AG04450 (cell line): ENCODE data around the gene EEF1AKMT4. TPM values are rescaled to one million over a fixed set of nuclear protein-coding genes. Genes with fewer than 3 reads are reported as not detected.

Source experiments
- CTCF ChIA-PET: fragments of 300-600, 350-600 bp; formaldehyde crosslinking; extraction: SDS; loops from one replicate; lab custom pipeline; 2022; ENCODE audit warnings: antibody characterized with exemption, inconsistent platforms; lab: Charles Lee
- POLR2A ChIA-PET: fragments of 350-600 bp; formaldehyde crosslinking; extraction: SDS; loops from one replicate; lab custom pipeline; 2021; ENCODE audit warnings: antibody characterized with exemption, inconsistent platforms; lab: Yijun Ruan, JAX
- DNase-seq: peaks from one replicate; pipeline ENCODE4 v3.0.0-alpha.2; 2011; ENCODE audit warnings: low read depth, low spot score
- H3K27ac ChIP-seq: one replicate; pipeline ENCODE4 v1.5.1; 2012; ENCODE audit warnings: low read depth, low read length, control low read depth
- H3K27me3 ChIP-seq: one replicate; pipeline ENCODE4 v1.6.0; 2012; ENCODE audit warnings: low read length; ENCODE audit not compliant: control insufficient read depth, insufficient read depth
- H3K4me3 ChIP-seq: 2 replicates; pipeline ENCODE4 v1.5.1; 2011; ENCODE audit warnings: mild to moderate bottlenecking, low read depth, low read length, control low read depth
- H3K9me3 ChIP-seq: 2 replicates; pipeline ENCODE4 v1.5.1; 2012; ENCODE audit warnings: low read length; ENCODE audit not compliant: control insufficient read depth, insufficient read depth
- polyA plus RNA-seq: library from polyadenylated mRNA; depleted of rRNA; stranded (reverse); fragments of >200 nt; gene quantifications from 2 replicates; pipeline ENCODE4 v1.2.3, GENCODE V29; 2011
- TF ChIP-seq, protein P1 (sequence below): IDR thresholded peaks from 2 replicates; pipeline ENCODE4 v1.5.1; 2011; ENCODE audit warnings: low read depth, low read length, control low read depth, inconsistent platforms

Gene EEF1AKMT4
- polyA plus RNA-seq, 1 experiment: 3.2 TPM

DNA sequence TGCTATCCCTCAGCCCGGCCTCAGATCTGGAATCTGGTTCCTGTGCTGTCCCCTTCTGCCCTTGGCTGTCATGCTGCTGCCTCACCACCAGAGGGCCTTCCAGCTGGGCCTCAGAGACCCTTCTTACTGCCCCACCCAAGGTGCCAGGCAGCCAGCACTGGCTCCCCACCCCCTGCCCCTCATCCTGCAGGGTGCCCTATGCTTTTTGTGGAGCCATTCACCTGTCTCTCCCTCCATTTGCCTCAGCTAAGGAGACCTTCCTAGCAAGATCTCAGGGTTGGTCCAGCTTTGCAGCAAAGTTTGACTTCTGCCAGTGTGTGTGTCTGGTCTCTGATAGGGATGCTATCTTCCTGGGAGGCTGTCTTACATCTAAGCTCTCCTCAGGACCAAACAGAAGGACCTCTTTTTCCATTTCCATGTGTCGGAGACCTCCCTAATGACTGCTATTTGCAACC is 22.0 kb upstream of the EEF1AKMT4 start:
- ChIA-PET CTCF (interaction anchor here (0.6 to 3.2 kb wide), 24 partner anchors 10 to 338 kb away, joined by 3 to 20 read pairs (median 4); partner anchors contain the start of genes ABCF3, EEF1AKMT4 and EIF2B5), POLR2A (no interaction called here)
- Histone ChIP-seq H3K9me3 (no peaks in the 10 kb centered on the region; the same call in 1 of the 2 replicates), H3K27ac (no peak overlapping the region), H3K4me3 (no peak overlapping the region), H3K27me3 (peaks cover 43% of the 10 kb centered on the region)
- TF ChIP-seq, protein P1, sequence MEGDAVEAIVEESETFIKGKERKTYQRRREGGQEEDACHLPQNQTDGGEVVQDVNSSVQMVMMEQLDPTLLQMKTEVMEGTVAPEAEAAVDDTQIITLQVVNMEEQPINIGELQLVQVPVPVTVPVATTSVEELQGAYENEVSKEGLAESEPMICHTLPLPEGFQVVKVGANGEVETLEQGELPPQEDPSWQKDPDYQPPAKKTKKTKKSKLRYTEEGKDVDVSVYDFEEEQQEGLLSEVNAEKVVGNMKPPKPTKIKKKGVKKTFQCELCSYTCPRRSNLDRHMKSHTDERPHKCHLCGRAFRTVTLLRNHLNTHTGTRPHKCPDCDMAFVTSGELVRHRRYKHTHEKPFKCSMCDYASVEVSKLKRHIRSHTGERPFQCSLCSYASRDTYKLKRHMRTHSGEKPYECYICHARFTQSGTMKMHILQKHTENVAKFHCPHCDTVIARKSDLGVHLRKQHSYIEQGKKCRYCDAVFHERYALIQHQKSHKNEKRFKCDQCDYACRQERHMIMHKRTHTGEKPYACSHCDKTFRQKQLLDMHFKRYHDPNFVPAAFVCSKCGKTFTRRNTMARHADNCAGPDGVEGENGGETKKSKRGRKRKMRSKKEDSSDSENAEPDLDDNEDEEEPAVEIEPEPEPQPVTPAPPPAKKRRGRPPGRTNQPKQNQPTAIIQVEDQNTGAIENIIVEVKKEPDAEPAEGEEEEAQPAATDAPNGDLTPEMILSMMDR: peak; percentile 80
- DNase-seq: no peak

DNA sequence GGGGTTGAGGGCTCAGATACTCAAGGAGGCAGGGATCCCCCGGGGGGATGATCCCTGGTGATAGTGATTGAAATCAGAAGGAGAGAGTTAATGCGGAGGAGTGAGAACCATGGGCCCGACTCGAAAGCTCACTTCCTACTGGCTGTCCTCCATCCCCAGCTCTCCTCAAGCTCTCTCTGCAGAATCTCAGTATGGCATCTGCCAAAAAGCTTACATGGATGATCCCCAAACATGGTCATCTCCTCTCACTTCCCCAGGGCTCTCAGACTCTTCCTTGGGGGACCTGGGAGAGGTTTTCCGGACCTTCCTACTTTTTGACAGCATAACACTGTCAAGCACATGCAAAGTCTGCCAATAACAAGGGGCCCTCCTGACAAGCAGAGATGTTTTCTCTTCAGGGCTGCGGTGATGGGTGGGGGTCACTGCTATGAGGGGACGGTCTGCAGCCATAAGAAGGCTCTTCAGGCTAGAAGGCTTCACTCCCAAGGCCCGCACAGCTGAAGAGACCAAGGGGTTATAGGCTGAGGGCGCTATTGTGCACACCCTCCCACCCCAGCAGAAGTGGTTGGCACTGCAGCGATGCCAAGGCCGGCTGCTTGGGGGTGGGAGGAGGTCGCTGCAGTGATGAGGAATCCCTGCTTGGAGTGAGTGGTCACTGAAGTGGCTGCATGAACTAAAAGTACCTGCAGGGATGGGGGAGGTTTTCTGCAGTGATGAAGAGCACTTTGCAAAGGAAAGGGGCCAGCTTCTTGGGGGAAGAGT is 20.9 kb upstream of the EEF1AKMT4 start:
- CTCF ChIA-PET: interaction anchor here (0.6 to 3.2 kb wide), 21 partner anchors 9 to 333 kb away, joined by 3 to 20 read pairs (median 5); partner anchors contain the start of genes ABCF3 and EEF1AKMT4
- POLR2A ChIA-PET: interaction anchor here (0.6 kb wide), 1 partner anchor 32 kb away, joined by 3 read pairs; no protein-coding TSS in a partner anchor
- H3K9me3 ChIP-seq: no peaks in the 10 kb centered on the region; the same call in 1 of the 2 replicates
- no peak overlapping the region for H3K4me3 ChIP-seq
- no peak overlapping the region for H3K27ac ChIP-seq
- DNase-seq: no peak
- TF ChIP-seq, protein P1: no peak
- peaks cover 52% of the 10 kb centered on the region for H3K27me3 ChIP-seq

DNA sequence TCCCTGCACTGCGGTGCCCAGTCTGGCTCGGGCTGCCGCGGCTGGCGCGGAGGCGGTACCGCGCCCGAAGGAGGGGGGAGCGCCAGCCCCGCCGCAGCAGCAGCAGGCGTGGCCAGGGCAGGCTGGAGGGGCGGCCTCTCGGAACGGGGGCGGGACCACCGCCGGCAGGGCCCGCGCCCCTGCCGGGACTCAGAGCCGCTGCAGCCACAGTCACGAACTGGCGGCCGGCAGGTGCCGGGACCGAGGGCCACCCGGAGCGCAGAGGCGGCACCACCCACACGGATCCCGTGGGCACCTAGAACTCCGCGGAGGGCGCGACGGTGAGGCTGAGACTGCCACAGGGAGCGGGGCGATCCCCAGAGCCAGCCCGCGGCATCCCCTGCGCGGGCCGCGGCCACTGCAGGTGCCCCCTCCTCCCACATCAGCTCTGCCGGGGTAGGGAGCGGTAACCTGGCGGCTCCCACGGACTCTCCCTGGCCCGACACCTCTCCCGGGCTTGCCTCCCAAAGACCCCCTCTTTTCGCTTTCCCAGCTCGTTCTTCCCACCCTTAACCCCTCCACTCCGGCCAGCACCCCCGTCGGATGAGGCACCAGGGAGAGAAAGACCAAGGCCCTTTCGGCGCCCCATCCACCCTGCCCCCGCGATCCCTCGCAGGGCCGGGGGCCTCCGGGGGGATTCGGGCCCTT is 19.9 kb upstream of the EEF1AKMT4 start, which contains the start of gene VWA5B2:
Gene VWA5B2 (plus strand): TSS at position 192 of the 687 bp plus-strand sequence. CDS start 944 bp downstream, outside the sequence.
- POLR2A ChIA-PET: interaction anchor here (0.6 kb wide), 1 partner anchor 31 kb away, joined by 3 read pairs; no protein-coding TSS in a partner anchor
- TF ChIP-seq, protein P1: 0 out of 2 replicates have a peak, but pooled peaks have one; percentile 16
- Histone ChIP-seq H3K4me3 (peak within 1 kb of the TSS; percentile 44), H3K27me3 (peaks cover 52% of the 10 kb centered on the region), H3K9me3 (no peaks in the 10 kb centered on the region; the same call in 1 of the 2 replicates), H3K27ac (no peak within 1 kb of the TSS)
- no peak for DNase-seq
- CTCF ChIA-PET: no interaction called here

DNA sequence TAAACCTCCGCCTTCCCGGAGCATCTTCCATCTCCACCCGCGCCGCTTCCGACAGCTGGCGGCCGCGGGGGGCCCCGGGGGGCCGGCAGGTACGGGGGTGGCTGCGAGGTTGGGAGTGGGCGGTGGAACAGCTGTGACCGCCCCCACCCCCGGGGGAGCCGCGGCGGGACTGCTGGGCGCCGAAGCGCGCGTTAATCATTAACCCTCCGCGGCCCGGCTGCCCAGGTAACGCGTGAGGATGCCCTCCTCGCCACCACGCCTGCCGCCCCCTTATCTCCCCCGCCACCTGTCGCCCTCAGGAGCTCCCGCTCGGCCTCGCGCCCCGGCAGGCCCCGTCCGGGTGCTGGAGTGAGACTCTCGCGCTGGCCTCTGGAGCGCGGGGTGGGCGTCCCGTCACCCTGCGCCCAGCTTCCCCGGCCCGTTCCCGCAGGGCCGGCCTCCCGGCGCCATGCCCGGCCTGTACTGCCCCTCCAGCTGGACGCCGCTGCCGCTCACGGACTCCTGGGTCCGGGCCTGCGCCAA is 19.3 kb upstream of the EEF1AKMT4 start:
- no peak for DNase-seq
- Histone ChIP-seq H3K9me3 (no peaks in the 10 kb centered on the region; the same call in 1 of the 2 replicates), H3K4me3 (no peak overlapping the region), H3K27ac (no peak overlapping the region), H3K27me3 (peaks cover 50% of the 10 kb centered on the region)
- POLR2A ChIA-PET: no interaction called here
- TF ChIP-seq, protein P1: no peak
- CTCF ChIA-PET: no interaction called here
